ENCODE measurements around the gene MALT1. TPM values are rescaled to one million over a fixed set of nuclear protein-coding genes. Genes with fewer than 3 reads are reported as not detected.

The MALT1 gene
- total RNA-seq, 4 donors from 2014 or later, result 25.7 to 34.7 (median 28.3) TPM

GRCh38 chr18:58671632-58672564 is 633 bp downstream of the MALT1 start:
- Histone ChIP-seq H3K36me3 (no peaks in the 10 kb centered on the region), H3K27ac (peak overlapping the region; percentile 98 to 100 (median 99)), H3K27me3 (no peaks in the 10 kb centered on the region), H3K4me1 (peaks cover 0 to 20% (median 4%) of the 10 kb centered on the region in 4 donors), H3K4me3 (peak overlapping the region; percentile 86 to 99 (median 92)), H3K9me3 (no peaks in the 10 kb centered on the region)
- TF ChIP-seq POLR2A (IDR thresholded peaks at IDR 0.05) (peak in 1 of 2 donors; percentile 4), CTCF (IDR thresholded peaks at IDR 0.05) (peak in 1 of 6 experiments; percentile 24)
- peak; percentile 58 to 82 (median 81) for DNase-seq

GRCh38 chr18:58674159-58674558 is 2.9 kb downstream of the MALT1 start:
- no peaks in the 10 kb centered on the region for H3K27me3 ChIP-seq
- no peaks in the 10 kb centered on the region for H3K9me3 ChIP-seq
- H3K36me3 ChIP-seq, result no peaks in the 10 kb centered on the region
- no peak for DNase-seq
- H3K4me3 ChIP-seq, result no peak overlapping the region
- H3K4me1 ChIP-seq, result peaks cover 0 to 20% (median 4%) of the 10 kb centered on the region in 4 donors
- no peak overlapping the region for H3K27ac ChIP-seq
- no peak for TF ChIP-seq CTCF (IDR thresholded peaks at IDR 0.05)
- no peak for TF ChIP-seq POLR2A (IDR thresholded peaks at IDR 0.05)

- no peak overlapping the region for H3K4me3 ChIP-seq
- H3K9me3 ChIP-seq, result no peaks in the 10 kb centered on the region
- H3K27me3 ChIP-seq, result no peaks in the 10 kb centered on the region
- H3K36me3 ChIP-seq, result no peaks in the 10 kb centered on the region
- TF ChIP-seq CTCF (IDR thresholded peaks at IDR 0.05) (no peak), POLR2A (IDR thresholded peaks at IDR 0.05) (no peak)
- H3K4me1 ChIP-seq, result peaks cover 0 to 20% (median 4%) of the 10 kb centered on the region in 4 donors
- H3K27ac ChIP-seq, result no peak overlapping the region
- no peak for DNase-seq
Observed at GRCh38 chr18:58674863-58675472, 3.7 kb downstream of the MALT1 start.

- H3K27me3 ChIP-seq, result no peaks in the 10 kb centered on the region
- no peaks in the 10 kb centered on the region for H3K9me3 ChIP-seq
- TF ChIP-seq POLR2A (IDR thresholded peaks at IDR 0.05), result no peak
- TF ChIP-seq CTCF (IDR thresholded peaks at IDR 0.05), result no peak
- H3K4me1 ChIP-seq, result peaks cover 0 to 13% (median 0%) of the 10 kb centered on the region in 4 donors
- no peaks in the 10 kb centered on the region for H3K36me3 ChIP-seq
- H3K4me3 ChIP-seq, result no peak overlapping the region
- DNase-seq, result no peak
- no peak overlapping the region for H3K27ac ChIP-seq
Observed at GRCh38 chr18:58676270-58676669, 5.0 kb downstream of the MALT1 start.

GRCh38 chr18:58682429-58683069 is 11.3 kb downstream of the MALT1 start:
- Histone ChIP-seq H3K27me3 (no peaks in the 10 kb centered on the region), H3K4me3 (no peak overlapping the region), H3K27ac (no peak overlapping the region), H3K36me3 (peaks cover 0 to 24% (median 0%) of the 10 kb centered on the region in 3 donors), H3K4me1 (no peaks in the 10 kb centered on the region), H3K9me3 (no peaks in the 10 kb centered on the region)
- TF ChIP-seq CTCF (IDR thresholded peaks at IDR 0.05), result no peak
- TF ChIP-seq POLR2A (IDR thresholded peaks at IDR 0.05), result no peak
- peak in 2 of 3 donors; percentile 79 to 85 for DNase-seq
